GM10266 (cell line): ENCODE data around the gene KRTAP5-8.

Experiments
- DNase-seq: peaks from one replicate; pipeline ENCODE4 v3.0.0; 2012; ENCODE audit errors: extremely low spot score
- CTCF ChIP-seq: IDR thresholded peaks from 2 replicates; pipeline ENCODE4 v1.5.1; 2012; ENCODE audit warnings: mild to moderate bottlenecking, low read depth; ENCODE audit not compliant: control insufficient read depth, insufficient read depth; ENCODE audit errors: missing control alignments

KRTAP5-8 gene

GRCh38 chr11:71501071-71501985 lies 36.5 kb upstream of the KRTAP5-8 start:
- TF ChIP-seq CTCF, result no peak
- no peak for DNase-seq

GRCh38 chr11:71502026-71502425 lies 35.8 kb upstream of the KRTAP5-8 start:
- no peak for TF ChIP-seq CTCF
- DNase-seq, result no peak

GRCh38 chr11:71502871-71503435 lies 34.9 kb upstream of the KRTAP5-8 start:
- no peak for TF ChIP-seq CTCF
- DNase-seq, result no peak

- DNase-seq, result no peak
- no peak for TF ChIP-seq CTCF
These were observed 33.3 kb upstream of the KRTAP5-8 start for GRCh38 chr11:71504531-71504930.

GRCh38 chr11:71505001-71505400 lies 32.8 kb upstream of the KRTAP5-8 start:
- TF ChIP-seq CTCF, result no peak
- DNase-seq, result no peak

GRCh38 chr11:71505781-71506180 lies 32.0 kb upstream of the KRTAP5-8 start:
- DNase-seq, result no peak
- no peak for TF ChIP-seq CTCF

GRCh38 chr11:71507102-71507501 lies 30.7 kb upstream of the KRTAP5-8 start:
- no peak for DNase-seq
- no peak for TF ChIP-seq CTCF
